ENCODE data around the gene IRF2BPL.

DNA sequence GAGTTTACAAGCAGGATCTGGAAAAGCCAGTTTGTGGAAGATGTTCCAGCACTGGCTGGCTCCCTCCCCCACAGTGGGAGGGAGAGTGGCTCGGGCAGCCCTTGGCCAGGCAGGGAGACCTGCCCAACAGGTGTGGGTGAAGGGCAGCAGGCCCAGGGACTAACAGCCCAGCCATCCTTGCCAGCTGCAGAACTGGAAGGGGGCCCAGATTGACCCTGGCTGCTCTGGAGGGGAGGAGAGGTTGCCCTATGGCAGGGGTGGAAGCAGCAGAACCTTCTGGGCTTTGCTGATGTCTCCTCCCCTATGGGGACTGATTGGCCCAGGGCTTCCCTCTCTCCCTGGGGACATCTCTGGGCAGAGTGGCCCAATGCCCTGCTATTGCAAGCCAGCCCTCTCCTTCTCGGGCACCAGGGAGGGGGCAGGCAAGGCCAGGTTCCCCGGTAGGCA, 20.5 kb downstream of the IRF2BPL start:
- TF ChIP-seq, protein P1, sequence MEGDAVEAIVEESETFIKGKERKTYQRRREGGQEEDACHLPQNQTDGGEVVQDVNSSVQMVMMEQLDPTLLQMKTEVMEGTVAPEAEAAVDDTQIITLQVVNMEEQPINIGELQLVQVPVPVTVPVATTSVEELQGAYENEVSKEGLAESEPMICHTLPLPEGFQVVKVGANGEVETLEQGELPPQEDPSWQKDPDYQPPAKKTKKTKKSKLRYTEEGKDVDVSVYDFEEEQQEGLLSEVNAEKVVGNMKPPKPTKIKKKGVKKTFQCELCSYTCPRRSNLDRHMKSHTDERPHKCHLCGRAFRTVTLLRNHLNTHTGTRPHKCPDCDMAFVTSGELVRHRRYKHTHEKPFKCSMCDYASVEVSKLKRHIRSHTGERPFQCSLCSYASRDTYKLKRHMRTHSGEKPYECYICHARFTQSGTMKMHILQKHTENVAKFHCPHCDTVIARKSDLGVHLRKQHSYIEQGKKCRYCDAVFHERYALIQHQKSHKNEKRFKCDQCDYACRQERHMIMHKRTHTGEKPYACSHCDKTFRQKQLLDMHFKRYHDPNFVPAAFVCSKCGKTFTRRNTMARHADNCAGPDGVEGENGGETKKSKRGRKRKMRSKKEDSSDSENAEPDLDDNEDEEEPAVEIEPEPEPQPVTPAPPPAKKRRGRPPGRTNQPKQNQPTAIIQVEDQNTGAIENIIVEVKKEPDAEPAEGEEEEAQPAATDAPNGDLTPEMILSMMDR (IDR thresholded peaks at IDR 0.05; ENCODE audit: insufficient read depth, low read length): no peak
- TF ChIP-seq GABPA (IDR thresholded peaks at IDR 0.05; ENCODE audit: low read depth) (no peak), REST (IDR thresholded peaks at IDR 0.05; ENCODE audit: insufficient replicate concordance, low read depth) (no peak), POLR2AphosphoS5 (IDR thresholded peaks at IDR 0.05; ENCODE audit: low read depth) (no peak)

All from HL-60 (cell line).